Measurements from ENCODE around the gene NRL. TPM values are rescaled to one million over a fixed set of nuclear protein-coding genes. Genes with fewer than 3 reads are reported as not detected.

The NRL gene
- total and polyA plus RNA-seq, 9 of the 15 experiments (the other 6 are each of a cell fraction or from before 2014, with no cell fraction given): 0.07 to 2.7 (median 1.4) TPM; not detected in 1

GRCh38 chr14:24093901-24094840, 20.6 kb downstream of the NRL start, which contains the start of gene PCK2 (continued):
- TF ChIP-seq SP2 (IDR thresholded peaks at IDR 0.05; ENCODE audit: extremely low read depth, low read depth, low read length, poor library complexity, severe bottlenecking) (no peak), GATA2 (CRISPR knock-in tag; IDR thresholded peaks at IDR 0.05) (peak; percentile 53; the same call in 1 of the 2 replicates), ZNF23 (CRISPR knock-in tag; IDR thresholded peaks at IDR 0.05) (no peak), MYC (IDR thresholded peaks at IDR 0.05; ENCODE audit: low read depth, low read length) (peak; percentile 88), MYC (CRISPR knock-in tag; IDR thresholded peaks at IDR 0.05; ENCODE audit: borderline replicate concordance, low read depth) (peak; percentile 77; the same call in 1 of the 2 replicates), TCF3 (CRISPR knock-in tag; IDR thresholded peaks at IDR 0.05) (0 out of 2 replicates have a peak, but pooled peaks have one; percentile 7), ZNF717 (CRISPR knock-in tag; IDR thresholded peaks at IDR 0.05) (0 out of 2 replicates have a peak, but pooled peaks have one; percentile 50), PCBP2 (IDR thresholded peaks at IDR 0.05; ENCODE audit: low read depth, low read length, poor library complexity, severe bottlenecking) (peak; percentile 99), AFF1 (IDR thresholded peaks at IDR 0.05; ENCODE audit: low read depth in 1 of 2, partially characterized antibody in 2 of 2) (peak in 1 of 2 experiments; percentile 33), CHAMP1 (IDR thresholded peaks at IDR 0.05) (no peak), RBM14 (IDR thresholded peaks at IDR 0.05; ENCODE audit: borderline replicate concordance, insufficient read depth, low read depth, low read length) (0 out of 2 replicates have a peak, but pooled peaks have one; percentile 91), PHB (CRISPR knock-in tag; IDR thresholded peaks at IDR 0.05) (no peak)
- TF ChIP-seq, protein P1, sequence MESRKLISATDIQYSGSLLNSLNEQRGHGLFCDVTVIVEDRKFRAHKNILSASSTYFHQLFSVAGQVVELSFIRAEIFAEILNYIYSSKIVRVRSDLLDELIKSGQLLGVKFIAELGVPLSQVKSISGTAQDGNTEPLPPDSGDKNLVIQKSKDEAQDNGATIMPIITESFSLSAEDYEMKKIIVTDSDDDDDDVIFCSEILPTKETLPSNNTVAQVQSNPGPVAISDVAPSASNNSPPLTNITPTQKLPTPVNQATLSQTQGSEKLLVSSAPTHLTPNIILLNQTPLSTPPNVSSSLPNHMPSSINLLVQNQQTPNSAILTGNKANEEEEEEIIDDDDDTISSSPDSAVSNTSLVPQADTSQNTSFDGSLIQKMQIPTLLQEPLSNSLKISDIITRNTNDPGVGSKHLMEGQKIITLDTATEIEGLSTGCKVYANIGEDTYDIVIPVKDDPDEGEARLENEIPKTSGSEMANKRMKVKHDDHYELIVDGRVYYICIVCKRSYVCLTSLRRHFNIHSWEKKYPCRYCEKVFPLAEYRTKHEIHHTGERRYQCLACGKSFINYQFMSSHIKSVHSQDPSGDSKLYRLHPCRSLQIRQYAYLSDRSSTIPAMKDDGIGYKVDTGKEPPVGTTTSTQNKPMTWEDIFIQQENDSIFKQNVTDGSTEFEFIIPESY (CRISPR knock-in tag; IDR thresholded peaks at IDR 0.05): 0 out of 2 replicates have a peak, but pooled peaks have one; percentile 14
